Measurements from ENCODE around the gene TMEM151B.

The TMEM151B gene

GRCh38 chr6:44265007-44265721 is 5.1 kb upstream of the TMEM151B start, which contains the start of gene NFKBIE:
Gene NFKBIE (minus strand): TSS chr6:44265551. CDS start chr6:44265346, 205 bp downstream.
- peak; percentile 88 for DNase-seq

DNA sequence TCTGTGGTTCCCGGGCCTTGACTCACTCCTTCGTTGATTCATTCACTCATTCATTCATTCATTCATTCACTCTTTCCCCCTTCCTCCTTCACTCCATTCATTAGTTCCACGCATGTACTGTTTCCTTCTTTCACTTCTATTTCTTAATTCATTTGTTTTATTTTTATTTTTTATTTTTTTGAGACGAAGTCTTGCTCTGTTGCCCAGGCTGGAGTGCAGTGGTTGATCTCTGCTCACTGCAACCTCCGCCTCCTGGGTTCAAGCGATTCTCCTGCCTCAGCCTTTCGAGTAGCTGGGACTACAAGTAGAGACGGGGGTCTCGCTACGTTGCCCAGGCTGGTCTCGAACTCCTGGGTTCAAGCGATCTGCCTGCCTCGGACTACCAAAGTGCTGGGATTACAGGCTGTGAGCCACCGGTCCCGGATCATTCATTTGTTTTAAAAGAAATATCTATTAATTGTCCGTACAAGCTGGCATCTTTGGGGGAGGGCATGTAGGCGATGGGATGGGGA is 4.5 kb upstream of the TMEM151B start:
- no peak for DNase-seq

DNA sequence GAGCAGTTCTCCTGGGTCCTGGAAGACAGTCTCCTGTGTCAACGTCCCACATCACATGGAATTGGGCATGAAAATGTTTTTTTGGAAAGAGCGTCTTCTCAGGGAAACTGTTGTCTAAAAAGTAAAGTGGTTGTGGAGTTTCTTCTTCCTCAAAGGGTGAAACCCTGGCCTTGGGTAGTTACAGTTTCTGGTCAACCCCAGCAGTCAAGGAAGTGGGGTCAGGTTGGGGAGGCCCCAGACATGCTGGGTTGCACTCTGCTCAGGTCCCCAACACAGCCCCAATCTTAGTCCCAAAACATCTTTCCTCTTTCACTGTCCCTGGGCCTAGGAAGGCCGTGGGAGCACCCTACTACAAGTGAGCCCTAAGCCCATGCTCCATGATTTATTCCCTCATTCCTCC is 3.9 kb upstream of the TMEM151B start:
- DNase-seq: no peak

DNA sequence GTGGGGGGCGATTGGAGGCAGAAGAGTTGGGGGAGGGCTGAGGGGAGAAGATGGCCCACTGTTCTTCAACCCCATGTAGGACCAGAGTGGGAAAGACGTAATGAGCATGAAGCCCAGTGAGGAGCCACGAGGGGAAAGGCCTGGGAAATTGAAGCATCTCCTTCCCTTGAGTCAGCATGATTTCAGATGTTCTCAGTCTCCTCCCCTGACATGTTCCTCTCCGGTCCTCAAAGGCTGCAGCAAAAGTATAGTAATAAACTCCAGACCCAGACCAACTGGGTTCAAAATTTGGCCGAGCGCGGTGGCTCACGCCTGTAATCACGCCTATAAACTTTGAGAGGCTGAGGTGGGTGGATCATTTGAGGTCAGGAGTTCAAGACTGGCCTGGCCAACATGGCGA is 3.0 kb upstream of the TMEM151B start:
- DNase-seq: no peak

DNA sequence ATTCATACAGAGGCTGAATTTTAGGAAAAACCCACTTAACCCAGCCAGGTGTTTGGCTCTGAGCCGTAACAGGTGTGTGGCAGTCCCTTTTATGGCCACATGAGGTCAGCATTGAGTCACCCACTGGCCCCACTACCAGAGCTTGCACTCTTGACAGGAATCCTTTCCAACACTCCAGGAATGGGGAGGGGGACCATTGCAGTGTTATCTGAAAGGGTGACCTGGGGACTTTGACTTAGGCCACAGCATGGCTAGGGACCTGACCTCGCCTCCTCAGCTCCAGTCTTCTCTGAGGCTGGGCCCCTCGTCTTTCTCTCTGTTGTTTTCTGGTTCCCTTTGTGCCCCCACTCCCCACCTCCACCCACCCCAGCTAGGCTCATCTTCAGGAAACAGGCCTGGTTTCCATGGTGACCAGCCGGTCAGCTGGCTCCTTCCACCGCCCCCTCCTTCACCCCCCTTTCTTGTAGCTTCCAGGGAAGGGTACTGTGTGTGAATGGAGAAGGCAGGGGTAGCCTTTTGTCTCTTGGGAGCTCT is 2.1 kb upstream of the TMEM151B start:
- DNase-seq: peak; percentile 21

GRCh38 chr6:44269178-44269920 is 901 bp upstream of the TMEM151B start:
- no peak for DNase-seq

- DNase-seq: no peak
Observed at GRCh38 chr6:44270526-44271405, 516 bp downstream of the TMEM151B start.

GRCh38 chr6:44271406-44271723 is 1.1 kb downstream of the TMEM151B start:
- DNase-seq: no peak

DNA sequence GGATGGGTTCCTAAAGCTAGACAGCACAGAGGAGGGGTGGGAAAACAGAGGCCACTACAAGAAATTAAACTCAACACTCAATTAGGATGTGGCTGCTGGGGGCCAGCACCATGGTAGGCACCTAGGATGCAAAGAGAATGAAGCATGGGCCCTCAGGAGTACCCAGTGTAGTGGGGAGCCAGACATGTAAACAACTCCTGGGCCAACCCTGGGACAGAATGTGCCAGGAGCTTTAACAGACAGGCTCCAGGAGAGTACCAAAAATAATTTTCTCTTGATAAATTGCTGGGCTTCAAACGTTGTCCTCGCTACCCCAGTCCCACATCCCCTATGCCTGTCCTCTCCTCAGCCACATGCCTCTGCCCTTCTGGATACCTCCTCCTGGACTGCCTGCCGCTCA is 1.7 kb downstream of the TMEM151B start:
- DNase-seq: no peak

- no peak for DNase-seq
Observed at GRCh38 chr6:44272529-44272928, 2.3 kb downstream of the TMEM151B start.

GRCh38 chr6:44272999-44273566 is 2.8 kb downstream of the TMEM151B start:
- DNase-seq: no peak

GRCh38 chr6:44273617-44274016 is 3.4 kb downstream of the TMEM151B start:
- DNase-seq: no peak

DNA sequence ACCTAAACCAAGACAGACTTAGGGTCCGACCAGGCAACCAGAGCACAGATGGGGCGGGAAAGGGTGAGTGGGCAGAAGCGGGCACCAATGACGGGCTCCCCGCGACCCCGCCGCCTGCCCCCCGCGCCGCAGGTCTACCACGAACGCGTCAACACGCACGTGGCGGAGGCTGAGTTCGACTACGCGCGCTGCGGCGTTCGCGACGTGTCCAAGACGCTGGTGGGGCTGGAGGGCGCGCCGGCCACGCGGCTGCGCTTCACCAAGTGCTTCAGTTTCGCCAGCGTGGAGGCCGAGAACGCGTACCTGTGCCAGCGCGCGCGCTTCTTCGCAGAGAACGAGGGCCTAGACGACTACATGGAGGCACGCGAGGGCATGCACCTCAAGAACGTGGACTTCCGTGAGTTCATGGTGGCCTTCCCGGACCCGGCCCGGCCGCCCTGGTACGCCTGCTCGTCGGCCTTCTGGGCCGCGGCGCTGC is 5.1 kb downstream of the TMEM151B start:
- no peak for DNase-seq

DNA sequence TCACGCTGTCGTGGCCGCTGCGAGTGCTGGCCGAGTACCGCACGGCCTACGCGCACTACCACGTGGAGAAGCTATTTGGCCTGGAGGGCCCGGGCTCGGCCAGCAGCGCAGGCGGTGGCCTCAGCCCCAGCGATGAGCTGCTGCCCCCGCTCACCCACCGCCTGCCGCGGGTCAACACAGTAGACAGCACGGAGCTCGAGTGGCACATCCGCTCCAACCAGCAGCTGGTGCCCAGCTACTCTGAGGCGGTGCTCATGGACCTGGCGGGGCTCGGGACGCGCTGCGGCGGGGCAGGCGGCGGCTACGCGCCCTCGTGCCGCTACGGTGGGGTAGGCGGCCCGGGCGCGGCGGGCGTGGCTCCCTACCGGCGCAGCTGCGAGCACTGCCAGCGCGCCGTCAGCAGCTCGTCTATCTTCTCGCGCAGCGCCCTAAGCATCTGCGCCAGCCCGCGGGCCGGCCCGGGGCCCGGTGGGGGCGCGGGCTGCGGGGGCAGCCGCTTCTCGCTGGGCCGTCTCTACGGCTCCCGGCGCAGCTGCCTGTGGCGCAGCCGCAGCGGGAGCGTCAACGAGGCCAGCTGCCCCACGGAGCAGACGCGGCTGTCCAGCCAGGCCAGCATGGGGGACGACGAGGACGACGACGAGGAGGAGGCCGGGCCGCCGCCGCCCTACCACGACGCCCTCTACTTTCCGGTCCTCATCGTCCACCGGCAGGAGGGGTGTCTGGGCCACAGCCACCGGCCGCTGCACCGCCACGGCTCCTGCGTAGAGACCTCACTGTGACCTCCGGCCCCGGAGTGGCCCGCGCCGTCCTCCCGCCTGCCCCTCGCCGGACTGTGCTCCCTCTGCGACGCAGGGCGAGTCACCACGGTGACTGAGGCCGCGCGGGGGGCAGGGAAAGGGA is 5.7 kb downstream of the TMEM151B start:
- no peak for DNase-seq

DNA sequence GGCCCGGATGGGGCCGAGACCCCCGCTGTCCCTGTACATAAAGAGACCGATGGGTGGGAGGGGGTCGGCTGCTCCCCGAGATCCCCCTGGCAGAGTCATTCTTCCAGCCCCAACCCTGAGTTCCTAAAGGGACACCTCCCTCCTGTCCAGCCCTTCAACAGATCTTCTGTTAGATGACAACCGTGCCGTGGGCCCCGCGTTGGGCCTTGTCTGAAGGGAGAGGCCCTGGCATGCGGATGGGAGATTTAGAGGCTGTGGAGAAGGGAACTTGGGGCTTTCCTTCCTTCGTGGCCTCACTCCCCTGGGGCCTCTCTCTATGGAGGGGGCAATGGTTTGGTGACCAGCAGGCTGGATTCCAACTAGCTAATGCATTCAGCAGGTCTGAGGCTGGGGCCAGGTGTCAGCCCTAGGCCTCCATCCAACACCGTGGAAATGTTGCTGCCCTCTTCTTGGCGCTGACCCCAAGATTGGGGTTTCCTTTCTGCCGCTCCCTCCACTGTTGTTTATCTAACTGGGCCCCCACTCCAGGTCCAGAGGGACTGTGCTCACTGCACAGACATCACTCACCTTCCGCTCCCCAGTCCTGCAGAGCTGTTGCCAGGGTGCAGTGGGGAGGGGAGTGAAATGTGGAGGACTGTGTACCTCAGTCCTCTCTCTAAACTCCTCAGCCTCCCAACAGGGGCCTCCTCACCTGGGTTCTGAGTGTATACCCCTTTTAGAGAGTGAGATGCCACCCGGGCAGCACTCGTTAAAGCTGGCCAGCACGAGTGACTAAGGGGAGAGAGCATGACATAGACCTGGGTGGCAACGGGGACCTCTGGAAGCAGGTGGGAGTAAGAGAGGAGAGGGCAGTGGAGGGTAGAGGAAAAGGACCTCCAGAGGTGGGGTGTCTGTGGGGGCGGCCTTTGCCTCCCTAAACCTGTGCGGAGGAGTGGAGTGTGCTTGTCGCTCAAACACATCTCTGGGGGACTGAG is 6.7 kb downstream of the TMEM151B start:
- no peak for DNase-seq

DNA sequence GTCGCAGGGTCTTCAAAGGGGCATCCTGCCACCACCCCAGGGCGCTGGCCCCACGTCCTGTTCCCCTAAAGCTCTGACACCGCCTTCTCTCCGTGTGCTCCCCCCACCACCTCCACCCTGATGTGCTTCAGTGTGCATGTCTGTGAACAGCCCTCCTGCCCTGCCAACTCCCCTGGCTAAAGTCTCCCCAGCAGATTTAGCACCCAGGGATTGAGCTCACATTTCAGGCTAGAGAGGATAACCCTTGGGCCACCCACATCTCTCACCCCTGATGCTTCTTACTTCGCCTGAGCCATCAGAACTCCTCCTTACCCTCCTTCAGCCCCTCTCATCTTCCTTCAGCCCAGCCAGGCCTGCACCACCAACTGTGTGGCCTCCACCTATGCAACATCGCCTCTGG is 7.5 kb downstream of the TMEM151B start:
- no peak for DNase-seq

DNA sequence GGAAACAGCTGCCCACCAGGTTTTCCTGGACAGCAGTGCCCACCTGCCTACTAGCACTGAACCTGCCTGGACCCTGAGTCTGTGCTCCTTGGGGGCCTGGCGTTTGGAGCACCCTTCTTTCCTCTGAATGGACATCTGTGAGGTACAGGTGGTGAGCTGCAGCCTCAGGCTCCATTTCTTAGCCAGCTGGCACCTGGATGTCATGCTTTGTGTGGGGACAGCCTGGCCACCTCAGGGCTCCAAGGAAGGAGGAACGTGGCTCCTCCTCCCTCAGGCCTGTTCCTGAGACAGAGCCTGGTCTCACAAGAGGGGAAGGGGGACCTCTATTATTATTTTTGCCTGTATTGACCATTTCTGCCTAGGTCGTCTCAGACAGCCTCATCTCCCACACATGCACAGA is 8.1 kb downstream of the TMEM151B start:
- no peak for DNase-seq

DNA sequence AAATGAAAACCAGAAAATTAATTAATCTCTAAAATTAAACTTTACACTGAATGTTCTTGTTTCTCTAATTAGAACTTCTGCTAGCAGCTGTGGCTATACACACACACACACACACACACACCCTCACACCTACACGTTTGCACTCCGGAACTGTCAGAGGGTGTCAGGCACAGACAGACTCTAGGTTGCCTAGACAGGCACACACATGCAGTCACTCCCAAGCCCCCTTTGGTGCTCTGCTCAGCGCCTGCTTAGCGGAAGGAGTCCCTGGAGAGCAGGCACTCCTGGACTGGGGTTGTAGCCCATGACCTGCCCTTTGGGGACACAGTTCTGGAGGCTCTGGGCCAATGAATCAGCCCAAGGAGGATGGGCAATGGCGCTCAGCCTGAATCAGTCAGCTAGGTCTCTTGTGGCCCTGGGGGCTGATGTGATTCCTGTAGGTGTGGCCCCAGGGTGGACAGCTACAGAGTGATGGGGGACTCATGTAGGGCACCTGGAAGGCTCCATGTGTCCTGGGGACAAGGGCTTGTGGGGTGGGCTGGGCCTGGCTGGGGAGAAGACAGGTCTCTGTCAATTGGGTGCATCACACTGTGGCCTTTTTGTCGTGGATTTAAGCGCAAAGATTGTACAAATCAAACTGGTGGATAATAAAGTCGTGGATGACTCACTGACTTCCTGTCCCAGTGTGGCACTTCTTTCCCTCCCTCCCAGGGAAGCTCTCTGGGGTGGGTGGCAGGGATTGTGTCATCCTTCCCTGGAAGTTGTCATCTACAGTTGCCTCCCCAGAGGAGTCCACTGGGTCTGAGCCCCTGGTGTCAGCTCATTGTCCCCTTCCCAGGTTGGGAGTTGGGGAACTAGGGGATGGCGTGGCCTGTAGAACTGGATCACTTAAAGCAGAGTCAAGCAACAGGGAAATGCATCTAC is 8.8 kb downstream of the TMEM151B start:
- DNase-seq: peak; percentile 47

DNA sequence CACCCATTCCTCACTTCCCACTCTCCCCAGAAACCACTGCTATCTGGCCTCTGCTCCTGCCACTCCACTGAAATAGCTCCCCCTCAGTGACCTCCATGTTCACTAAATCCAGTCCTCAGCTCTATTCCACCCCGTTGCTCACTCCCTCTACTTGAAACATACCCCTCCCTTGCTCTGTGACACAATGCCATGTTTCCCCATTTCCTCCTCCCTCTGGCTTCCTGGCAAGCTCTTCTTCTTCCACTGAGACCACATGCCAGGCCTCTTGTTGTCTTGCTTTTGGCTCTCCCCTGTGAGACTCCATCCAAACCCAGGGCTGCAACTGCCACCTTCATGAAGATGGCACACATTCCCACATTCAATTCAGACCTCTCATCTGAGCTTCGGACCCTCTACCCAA is 13.9 kb downstream of the TMEM151B start:
- DNase-seq: no peak

Measured in fibroblast of skin of back (primary cell).